Osteoblast (primary cell): ENCODE measurements around the gene ADCY4. TPM values are rescaled to one million over a fixed set of nuclear protein-coding genes. Genes with fewer than 3 reads are reported as not detected.

Experiments used
- DNase-seq: peaks from one replicate; pipeline ENCODE4 v3.0.0; 2011; ENCODE audit warnings: low spot score, mixed read lengths; ENCODE audit not compliant: insufficient read length; ENCODE audit errors: missing footprints
- H2AFZ ChIP-seq: 2 replicates; pipeline ENCODE4 v1.6.0; 2011; ENCODE audit warnings: mild to moderate bottlenecking, low read length
- H3K27ac ChIP-seq: 2 replicates; pipeline ENCODE4 v1.5.1; 2011; ENCODE audit warnings: mild to moderate bottlenecking, low read depth, low read length, moderate library complexity
- H3K27me3 ChIP-seq: 2 replicates; pipeline ENCODE4 v1.6.0; 2012; ENCODE audit warnings: mild to moderate bottlenecking, control low read depth, inconsistent platforms, low read length, moderate library complexity; ENCODE audit not compliant: insufficient read depth
- H3K36me3 ChIP-seq: 2 replicates; pipeline ENCODE4 v1.5.1; 2011; ENCODE audit warnings: mild to moderate bottlenecking, low read length, control low read depth, moderate library complexity; ENCODE audit not compliant: insufficient read depth
- H3K4me1 ChIP-seq: 2 replicates; pipeline ENCODE4 v1.5.1; 2011; ENCODE audit warnings: mild to moderate bottlenecking, low read length, control low read depth, moderate library complexity; ENCODE audit not compliant: insufficient read depth
- H3K4me2 ChIP-seq: 2 replicates; pipeline ENCODE4 v1.6.0; 2011; ENCODE audit warnings: mild to moderate bottlenecking, low read length; ENCODE audit not compliant: insufficient read depth
- H3K4me3 ChIP-seq: fragments of 200-600 bp; sonication (generic); 3 replicates; pipeline ENCODE4 v1.5.1; 2012; ENCODE audit warnings: mild to moderate bottlenecking, low read length, inconsistent platforms; ENCODE audit not compliant: insufficient read depth
- H3K79me2 ChIP-seq: 2 replicates; pipeline ENCODE4 v1.6.0; 2012; ENCODE audit warnings: mild to moderate bottlenecking, low read length, control low read depth, inconsistent platforms; ENCODE audit not compliant: insufficient read depth
- H3K9me3 ChIP-seq: 2 replicates; pipeline ENCODE4 v1.5.1; 2011; ENCODE audit warnings: low read depth, low read length, control low read depth
- H4K20me1 ChIP-seq: 2 replicates; pipeline ENCODE4 v1.6.0; 2012; ENCODE audit warnings: mild to moderate bottlenecking, low read length, control low read depth; ENCODE audit not compliant: insufficient read depth
- CTCF ChIP-seq: IDR thresholded peaks from 2 replicates; pipeline ENCODE4 v1.5.1; 2011; ENCODE audit warnings: mild to moderate bottlenecking, low read depth, low read length, moderate library complexity; ENCODE audit errors: extremely low read depth
- total RNA-seq: library from RNA; depleted of rRNA; stranded (reverse); fragments of >200 nt; gene quantifications from 2 replicates; pipeline ENCODE4 v1.2.3, GENCODE V29; 2012

ADCY4 gene
- total RNA-seq, 1 donor, result 18.8 TPM

- no peaks in the 10 kb centered on the region for H3K27me3 ChIP-seq
- H3K4me2 ChIP-seq, result no peak overlapping the region
- no peak overlapping the region for H3K27ac ChIP-seq
- H3K4me1 ChIP-seq, result peaks cover 13% of the 10 kb centered on the region
- H4K20me1 ChIP-seq, result no peaks in the 10 kb centered on the region
- no peaks in the 10 kb centered on the region for H3K79me2 ChIP-seq
- H3K36me3 ChIP-seq, result no peaks in the 10 kb centered on the region
- no peak overlapping the region for H2AFZ ChIP-seq
- no peak for DNase-seq
- no peak overlapping the region for H3K4me3 ChIP-seq
- no peak for TF ChIP-seq CTCF
- no peaks in the 10 kb centered on the region for H3K9me3 ChIP-seq
Observed at GRCh38 chr14:24278424-24278823, 56.4 kb downstream of the ADCY4 start.

GRCh38 chr14:24277606-24278321 lies 57.1 kb downstream of the ADCY4 start:
- no peaks in the 10 kb centered on the region for H3K79me2 ChIP-seq
- H3K27me3 ChIP-seq, result no peaks in the 10 kb centered on the region
- H2AFZ ChIP-seq, result no peak overlapping the region
- no peaks in the 10 kb centered on the region for H4K20me1 ChIP-seq
- peak; percentile 79 for DNase-seq
- peaks cover 13% of the 10 kb centered on the region for H3K4me1 ChIP-seq
- H3K27ac ChIP-seq, result no peak overlapping the region
- no peak overlapping the region for H3K4me3 ChIP-seq
- H3K36me3 ChIP-seq, result no peaks in the 10 kb centered on the region
- no peak overlapping the region for H3K4me2 ChIP-seq
- no peak for TF ChIP-seq CTCF
- H3K9me3 ChIP-seq, result no peaks in the 10 kb centered on the region

GRCh38 chr14:24277071-24277470 lies 57.8 kb downstream of the ADCY4 start:
- H3K36me3 ChIP-seq, result no peaks in the 10 kb centered on the region
- TF ChIP-seq CTCF, result no peak
- peak; percentile 72 for DNase-seq
- H3K27me3 ChIP-seq, result no peaks in the 10 kb centered on the region
- H3K27ac ChIP-seq, result no peak overlapping the region
- H3K4me2 ChIP-seq, result no peak overlapping the region
- peaks cover 13% of the 10 kb centered on the region for H3K4me1 ChIP-seq
- no peak overlapping the region for H2AFZ ChIP-seq
- H4K20me1 ChIP-seq, result no peaks in the 10 kb centered on the region
- no peak overlapping the region for H3K4me3 ChIP-seq
- no peaks in the 10 kb centered on the region for H3K79me2 ChIP-seq
- no peaks in the 10 kb centered on the region for H3K9me3 ChIP-seq

GRCh38 chr14:24274101-24274543 lies 60.7 kb downstream of the ADCY4 start:
- H4K20me1 ChIP-seq, result no peaks in the 10 kb centered on the region
- no peak overlapping the region for H3K4me3 ChIP-seq
- peaks cover 9% of the 10 kb centered on the region for H3K4me1 ChIP-seq
- H3K27ac ChIP-seq, result no peak overlapping the region
- H3K36me3 ChIP-seq, result peaks cover 7% of the 10 kb centered on the region
- no peaks in the 10 kb centered on the region for H3K27me3 ChIP-seq
- DNase-seq, result no peak
- no peak overlapping the region for H3K4me2 ChIP-seq
- H3K9me3 ChIP-seq, result no peaks in the 10 kb centered on the region
- TF ChIP-seq CTCF, result no peak
- H3K79me2 ChIP-seq, result peaks cover 7% of the 10 kb centered on the region
- no peak overlapping the region for H2AFZ ChIP-seq
